DLD1 (cell line): ENCODE results near the gene KLHL35.
"Not testable (repeated sequence)": the region's sequence is repeated elsewhere in the genome, so short reads cannot be mapped to it uniquely, and the experiment has no call there.

Experiments used
- in situ Hi-C: cut with HindIII; loops from 2 replicates; pipeline ENCODE4 v1.10.0; 2017; ENCODE audit warnings: low sequenced_read_pairs

The KLHL35 gene

GRCh38 chr11:75399344-75400145 is 33.5 kb downstream of the KLHL35 start, which contains the start of gene RPS3:
TSS of gene RPS3 (plus strand) at chr11:75399518. CDS start at chr11:75399548, 30 bp downstream.
- in situ Hi-C loops, result no loop called here

- in situ Hi-C loops, result no loop called here
Observed at GRCh38 chr11:75398906-75399305, 34.1 kb downstream of the KLHL35 start.

GRCh38 chr11:75394085-75394840 is 38.7 kb downstream of the KLHL35 start:
- in situ Hi-C loops, result no loop called here

- in situ Hi-C loops, result loop anchor here (10.0 kb wide), 1 partner anchor 115 kb away; no protein-coding TSS in a partner anchor
Observed at GRCh38 chr11:75389925-75390324, 43.1 kb downstream of the KLHL35 start.

- in situ Hi-C loops, result loop anchor here (10.0 kb wide), 1 partner anchor 114 kb away; no protein-coding TSS in a partner anchor
Observed at GRCh38 chr11:75389276-75389605, 43.8 kb downstream of the KLHL35 start.

GRCh38 chr11:75388386-75389275 is 44.4 kb downstream of the KLHL35 start:
- in situ Hi-C loops, result loop anchor here (10.0 kb wide), 1 partner anchor 114 kb away; no protein-coding TSS in a partner anchor

- in situ Hi-C loops, result loop anchor here (10.0 kb wide), 1 partner anchor 113 kb away; no protein-coding TSS in a partner anchor
Observed at GRCh38 chr11:75387736-75388294, 45.2 kb downstream of the KLHL35 start.

GRCh38 chr11:75386942-75387630 is 45.9 kb downstream of the KLHL35 start:
- in situ Hi-C loops, result loop anchor here (10.0 kb wide), 1 partner anchor 112 kb away; no protein-coding TSS in a partner anchor

GRCh38 chr11:75384438-75385080 is 48.4 kb downstream of the KLHL35 start:
- in situ Hi-C loops, result loop anchor here (10.0 kb wide), 1 partner anchor 110 kb away; no protein-coding TSS in a partner anchor

- in situ Hi-C loops, result loop anchor here (10.0 kb wide), 1 partner anchor 108 kb away; no protein-coding TSS in a partner anchor
Observed at GRCh38 chr11:75383246-75383645, 49.8 kb downstream of the KLHL35 start.

- in situ Hi-C loops, result loop anchor here (10.0 kb wide), 1 partner anchor 106 kb away; no protein-coding TSS in a partner anchor
Observed at GRCh38 chr11:75380716-75381420, 52.1 kb downstream of the KLHL35 start.

GRCh38 chr11:75380245-75380644 is 52.8 kb downstream of the KLHL35 start:
- in situ Hi-C loops, result loop anchor here (10.0 kb wide), 1 partner anchor 105 kb away; no protein-coding TSS in a partner anchor

GRCh38 chr11:75378776-75379175 is 54.2 kb downstream of the KLHL35 start:
- in situ Hi-C loops, result not testable (repeated sequence)

GRCh38 chr11:75376175-75376574 is 56.8 kb downstream of the KLHL35 start:
- in situ Hi-C loops, result no loop called here

- in situ Hi-C loops, result no loop called here
Observed at GRCh38 chr11:75375626-75376025, 57.4 kb downstream of the KLHL35 start.

GRCh38 chr11:75374646-75375045 is 58.4 kb downstream of the KLHL35 start:
- in situ Hi-C loops, result no loop called here

GRCh38 chr11:75373201-75373600 is 59.8 kb downstream of the KLHL35 start:
- in situ Hi-C loops, result no loop called here
